Stimulated activated CD8-positive, alpha-beta memory T cell treated with anti-CD3 and anti-CD28 coated beads, Interleukin-12 subunit alpha, Interleukin-12 subunit beta, amount 100 ng/mL, for 1 hour (primary cell): Measurements from ENCODE around the gene RCN2.

ENCODE experiments used
- DNase-seq: peaks from one replicate; pipeline ENCODE4 v3.0.0-alpha.2; 2020; ENCODE audit warnings: low read depth

Gene RCN2

DNA sequence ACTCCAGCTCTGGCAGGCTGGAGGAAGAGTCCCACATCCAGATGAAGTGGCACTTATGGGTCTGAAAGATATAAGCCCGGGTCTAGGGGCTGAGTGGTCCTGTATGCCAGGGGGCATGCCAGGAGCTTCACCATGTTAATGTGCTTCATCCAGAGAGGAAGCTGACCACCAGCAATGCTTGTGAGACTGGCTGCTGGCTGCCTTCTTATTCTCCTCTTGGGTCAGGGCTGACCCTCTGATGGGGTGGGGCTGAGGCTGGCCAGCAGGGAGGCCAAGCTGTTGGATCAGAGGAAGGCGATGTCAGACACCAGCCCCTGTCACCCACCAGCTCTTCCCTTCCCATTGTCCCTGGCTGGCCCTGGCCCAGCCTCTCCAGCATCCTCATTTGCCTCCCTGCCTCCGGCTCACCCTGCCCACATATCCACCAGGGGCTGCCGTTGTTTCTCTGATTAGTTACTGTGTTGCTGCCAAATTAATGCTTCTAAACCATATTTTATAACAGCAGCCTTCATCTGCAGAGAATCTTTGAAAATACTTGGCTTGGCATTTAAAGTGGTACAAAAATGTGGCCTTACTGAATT is 43.0 kb downstream of the RCN2 start:
- no peak for DNase-seq

- no peak for DNase-seq
These were observed 44.6 kb downstream of the RCN2 start for GRCh38 chr15:76976141-76976540.

DNA sequence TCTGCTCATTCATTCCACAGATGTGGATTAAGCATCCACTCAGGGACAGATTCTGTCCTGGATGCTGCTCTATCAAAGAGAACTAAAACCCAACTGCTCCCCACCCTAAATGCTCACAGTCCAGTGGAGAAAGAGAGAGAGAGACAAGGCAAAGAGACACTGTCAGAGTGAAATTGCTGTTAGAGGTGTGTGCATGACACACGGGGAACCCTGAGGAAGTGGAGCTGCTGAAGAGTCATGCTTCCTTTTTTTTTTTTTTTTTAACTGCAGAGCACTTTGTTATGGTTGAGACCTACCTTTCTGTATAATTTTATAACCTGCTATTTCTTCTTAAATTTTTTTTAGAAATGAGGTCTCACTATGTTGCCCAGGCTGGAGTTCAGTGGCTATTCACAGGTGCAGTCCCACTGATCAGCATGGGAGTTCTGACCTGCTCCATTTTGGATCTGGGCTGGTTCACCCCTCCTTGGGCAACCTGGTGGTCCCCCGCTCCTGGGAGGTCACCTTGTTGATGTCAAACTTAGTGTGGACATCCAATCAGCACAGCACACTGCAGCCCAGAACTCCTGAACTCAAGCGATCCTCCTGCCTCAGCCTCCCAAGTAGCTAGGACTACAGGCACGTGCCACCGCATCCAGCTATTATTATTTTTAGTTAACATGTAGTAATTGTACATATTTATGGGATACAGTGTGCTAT is 45.2 kb downstream of the RCN2 start:
- no peak for DNase-seq

DNA sequence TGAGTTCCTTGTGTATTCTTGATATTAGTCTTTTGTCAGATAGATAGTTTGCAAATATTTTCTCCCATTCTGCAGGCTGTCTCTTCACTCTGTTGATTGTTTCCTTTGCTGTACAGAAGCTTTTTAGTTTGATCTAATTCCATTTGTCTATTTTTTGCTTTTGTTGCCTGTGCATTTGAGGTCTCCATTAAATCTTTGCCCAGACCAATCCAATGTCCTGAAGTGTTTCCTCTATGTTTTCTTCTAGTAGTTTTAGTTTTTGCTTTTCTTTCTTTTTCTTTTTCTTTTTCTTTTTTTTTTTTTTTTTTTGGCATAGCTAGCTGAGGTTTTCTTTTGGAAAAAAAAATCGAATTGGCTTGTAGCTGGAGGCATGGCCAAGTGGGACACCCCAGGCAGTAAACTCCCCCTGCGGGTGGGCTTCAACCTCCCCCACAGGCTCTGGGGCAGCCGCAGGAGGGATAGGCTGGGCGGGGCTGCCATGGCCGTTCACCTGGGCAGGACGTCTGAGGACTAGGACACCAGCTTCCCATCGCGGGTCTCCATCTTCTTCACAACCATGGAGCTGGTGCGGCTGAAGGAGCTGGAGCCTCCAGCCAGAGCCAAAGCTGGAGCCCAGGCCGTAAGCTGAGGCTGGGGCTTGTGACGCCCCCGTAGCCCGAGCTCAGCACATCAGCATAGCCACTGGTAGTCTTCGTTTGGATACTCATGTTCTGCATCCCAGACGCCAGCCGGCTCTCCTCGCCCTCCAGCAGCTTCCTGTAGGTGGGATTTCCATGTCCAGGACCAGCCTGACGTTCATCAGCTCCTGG is 47.2 kb downstream of the RCN2 start:
- DNase-seq, result no peak

DNA sequence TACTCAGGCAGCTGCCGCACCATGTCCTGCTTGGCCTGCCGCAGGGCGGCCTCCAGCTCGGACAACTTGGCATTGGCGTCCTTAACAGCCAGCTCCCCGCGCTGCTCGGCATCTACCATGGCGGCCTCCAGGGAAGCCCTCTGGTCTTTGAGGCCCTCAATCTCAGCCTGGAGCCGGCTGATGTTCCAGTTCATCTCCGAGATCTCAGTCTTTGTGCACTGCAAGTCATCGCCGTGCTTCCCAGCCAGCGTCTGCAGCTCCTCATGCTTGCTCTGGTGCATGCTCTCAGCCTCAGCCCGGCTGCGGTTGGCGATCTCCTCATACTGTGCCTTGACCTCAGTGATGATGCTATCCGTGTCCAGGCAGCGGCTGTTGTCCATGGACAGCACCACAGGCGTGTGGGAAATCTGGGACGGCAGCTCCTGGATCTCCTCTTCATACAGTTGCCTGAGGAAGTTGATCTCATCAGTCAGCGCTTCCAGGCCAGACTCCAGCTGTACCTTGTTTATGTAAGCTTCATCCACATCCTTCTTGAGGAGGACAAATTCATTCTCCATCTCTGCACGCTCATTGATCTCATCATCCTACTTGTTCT is 47.9 kb downstream of the RCN2 start:
- no peak for DNase-seq

DNA sequence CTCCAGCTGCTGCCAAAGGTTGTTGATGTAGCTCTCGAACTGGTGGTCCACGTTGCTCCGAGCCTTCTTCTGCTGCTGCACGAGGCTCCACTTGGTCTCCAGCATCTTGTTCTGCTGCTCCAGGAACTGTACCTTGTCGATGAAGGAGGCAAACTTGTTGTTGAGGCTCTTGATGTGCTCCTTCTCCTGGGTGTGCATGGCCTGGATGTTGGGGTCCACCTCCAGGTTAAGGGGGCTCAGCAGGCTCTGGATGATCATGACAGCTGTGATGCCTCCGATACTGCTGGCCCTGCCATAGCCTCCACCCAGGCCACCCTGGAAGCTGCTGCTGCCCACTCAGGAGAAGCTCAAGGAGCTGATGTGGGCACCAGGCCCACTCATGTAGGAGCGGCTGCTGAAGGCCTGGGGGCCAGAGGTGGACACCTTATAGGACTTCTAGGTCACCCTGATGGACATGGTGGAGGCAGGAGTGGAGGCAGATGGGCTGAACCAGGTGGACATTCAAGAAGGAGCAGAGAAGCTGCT is 48.5 kb downstream of the RCN2 start:
- no peak for DNase-seq

DNA sequence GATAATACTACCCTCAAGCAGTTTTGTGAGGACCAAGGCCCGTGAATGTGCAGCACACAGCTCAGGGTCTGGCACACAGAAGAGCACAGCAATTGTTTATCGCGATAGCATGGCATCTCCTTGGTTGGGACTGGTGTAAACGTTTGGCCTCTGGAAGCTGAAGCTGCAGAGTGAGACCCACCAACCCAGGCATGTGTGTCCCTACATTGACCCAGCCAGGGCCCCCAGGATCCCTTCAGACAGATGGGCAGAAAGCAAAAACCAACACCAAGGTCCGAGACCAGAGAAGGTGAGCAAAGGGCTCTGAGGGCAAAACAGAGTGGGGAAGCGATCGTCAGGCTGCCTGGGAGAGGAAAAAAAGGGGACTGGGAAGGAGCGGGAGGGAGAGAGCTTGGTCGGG is 50.8 kb downstream of the RCN2 start:
- DNase-seq, result no peak

DNA sequence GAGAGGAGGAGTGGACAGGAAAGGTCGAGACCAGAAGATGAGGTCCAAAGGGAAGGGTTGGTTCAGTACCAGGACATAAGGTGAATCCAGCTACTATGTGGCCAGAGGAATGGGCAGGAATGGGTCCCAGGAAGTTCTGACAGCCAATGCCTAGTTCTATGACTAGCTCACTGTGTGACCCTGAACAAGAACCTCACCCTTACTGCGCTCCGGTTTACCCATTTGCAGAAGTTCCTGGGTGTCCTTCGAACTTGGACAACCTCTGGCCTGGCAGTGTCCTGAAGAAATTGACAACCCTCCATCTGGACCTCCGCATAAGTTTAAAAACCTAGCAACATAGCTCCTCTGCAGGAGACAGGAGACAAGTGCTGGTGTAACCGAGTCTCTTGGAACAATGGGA is 51.2 kb downstream of the RCN2 start:
- no peak for DNase-seq

- DNase-seq, result no peak
These were observed 52.2 kb downstream of the RCN2 start for GRCh38 chr15:76983590-76984375.

DNA sequence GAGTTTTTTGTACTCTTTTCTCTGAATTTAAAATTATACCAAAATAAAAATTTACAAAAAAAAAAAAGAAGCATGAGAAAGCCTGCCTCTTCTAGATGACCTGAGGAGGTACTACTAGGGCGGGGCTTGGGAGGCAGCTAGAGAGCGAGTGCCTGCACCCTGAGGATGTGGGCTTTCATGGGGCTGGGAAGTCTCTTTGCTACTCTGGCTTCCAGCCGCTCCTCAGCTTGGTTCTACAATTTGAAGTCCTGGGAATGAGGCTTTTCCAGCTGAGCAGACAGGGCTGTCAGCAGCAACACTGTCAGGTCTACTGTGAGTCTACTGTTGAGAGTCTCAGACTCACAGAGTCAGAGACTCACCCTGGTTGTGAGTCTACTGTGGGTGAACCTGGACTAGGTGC is 55.2 kb downstream of the RCN2 start:
- DNase-seq, result no peak

DNA sequence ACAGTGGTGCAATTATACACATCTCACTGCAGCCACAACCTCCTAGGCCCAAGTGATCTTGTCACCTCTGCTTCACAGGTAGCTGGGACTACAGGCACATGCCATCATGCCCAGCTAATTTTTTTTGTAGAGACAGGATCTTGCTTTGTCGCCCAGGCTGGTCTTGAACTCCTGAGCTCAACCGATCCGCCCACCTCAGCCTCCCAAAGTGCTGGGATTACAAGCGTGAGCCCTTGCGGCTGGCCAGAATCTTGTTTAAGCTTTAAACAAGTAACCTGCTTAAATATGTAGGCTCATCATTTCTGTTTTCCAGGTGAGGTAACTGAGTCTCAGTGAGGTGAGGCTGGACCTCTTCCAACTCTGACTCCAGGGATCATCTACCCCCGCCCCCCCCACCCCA is 55.7 kb downstream of the RCN2 start:
- no peak for DNase-seq

GRCh38 chr15:76987896-76988860 is 56.6 kb downstream of the RCN2 start:
- DNase-seq, result no peak

- no peak for DNase-seq
These were observed 57.6 kb downstream of the RCN2 start for GRCh38 chr15:76988867-76989780.

DNA sequence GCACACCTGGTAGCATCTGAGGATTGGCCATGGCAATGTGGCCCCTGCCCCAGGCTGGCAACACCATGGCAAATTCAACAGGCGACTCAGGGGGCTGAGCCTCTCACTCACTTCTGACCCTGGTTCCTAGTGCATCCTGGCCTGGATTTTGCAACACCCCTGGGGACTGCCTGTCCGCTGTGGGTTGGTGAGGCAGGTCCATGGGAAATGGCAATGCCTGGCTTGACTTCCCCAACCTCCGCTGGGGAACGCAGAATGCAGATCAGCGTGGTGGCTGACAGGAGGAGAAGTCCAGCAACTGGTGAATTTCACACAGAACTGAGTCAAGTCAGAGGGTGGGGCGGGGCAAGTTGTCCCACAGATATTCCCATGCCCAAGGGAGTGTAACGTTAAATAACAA is 59.5 kb downstream of the RCN2 start:
- no peak for DNase-seq

DNA sequence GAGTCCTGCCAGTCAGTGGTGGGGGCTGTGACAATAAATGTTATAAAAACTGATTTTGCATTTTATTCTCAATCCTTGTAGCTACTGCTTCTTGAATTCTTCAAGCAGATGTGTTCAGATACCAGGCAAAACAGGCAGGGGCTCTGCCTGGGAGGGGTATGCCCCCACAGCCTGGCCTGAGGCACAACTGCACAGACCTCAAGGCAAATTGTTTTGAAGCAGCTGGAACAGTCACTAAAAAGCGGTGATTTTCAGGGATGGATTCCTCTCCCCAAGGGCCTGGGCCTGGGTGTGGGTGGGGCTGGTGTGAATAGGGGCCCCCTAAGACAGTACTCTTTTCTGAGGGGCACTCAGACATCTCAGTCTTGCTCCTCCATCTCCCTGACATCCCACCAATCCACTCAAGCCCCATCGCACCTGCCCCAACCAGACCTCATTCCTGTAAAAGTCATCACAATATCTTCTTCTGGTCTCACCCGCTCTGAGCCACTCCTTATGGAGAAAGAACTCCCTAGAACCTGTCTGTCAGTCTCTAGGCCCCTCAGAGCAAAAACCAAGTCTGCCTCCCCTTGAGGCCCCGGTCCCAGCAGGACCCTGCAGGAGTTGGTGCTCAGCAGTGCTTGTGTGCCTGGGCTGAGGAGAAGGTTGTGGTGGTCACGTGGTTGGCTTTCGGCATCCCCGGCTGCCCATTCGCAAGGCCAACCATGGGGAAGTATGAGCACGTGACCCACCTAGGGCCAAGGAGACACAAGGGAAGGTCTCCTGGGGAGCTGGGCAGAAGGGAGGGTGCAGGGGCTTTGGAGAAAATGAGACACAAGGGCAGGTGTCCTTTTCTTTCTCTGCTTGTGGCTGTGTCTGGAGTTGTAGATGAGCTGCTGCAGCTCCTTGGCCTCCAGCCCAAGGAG is 60.4 kb downstream of the RCN2 start:
- DNase-seq, result no peak

GRCh38 chr15:76993114-76993725 is 61.7 kb downstream of the RCN2 start:
- DNase-seq, result no peak

DNA sequence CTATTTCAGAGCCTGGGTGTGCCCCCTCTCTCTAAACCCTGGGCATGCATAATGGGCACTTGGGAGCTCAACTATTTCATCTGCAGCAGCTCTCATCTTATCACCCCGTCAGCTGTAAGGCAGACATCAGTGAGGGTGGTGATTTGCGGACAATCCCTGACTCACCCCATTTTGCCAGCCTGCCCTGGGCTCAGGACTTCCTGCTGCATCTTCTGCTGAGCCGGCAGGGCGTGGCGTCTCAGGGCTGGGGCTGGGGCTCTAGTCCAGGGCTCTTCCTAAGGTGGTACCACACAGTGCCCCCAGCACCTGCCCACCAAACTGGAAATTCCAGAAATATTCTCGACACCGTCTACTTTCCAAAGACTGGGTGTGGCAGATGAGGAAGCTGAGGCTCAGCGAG is 62.5 kb downstream of the RCN2 start:
- DNase-seq, result peak; percentile 53

- DNase-seq, result no peak
These were observed 62.9 kb downstream of the RCN2 start for GRCh38 chr15:76994496-76994895.
